GM21723 (cell line): ENCODE results near the gene ZNG1A.
"Not testable (repeated sequence)": the region's sequence is repeated elsewhere in the genome, so short reads cannot be mapped to it uniquely, and the experiment has no call there.

Experiments used
- ATAC-seq: cut with Tn5 transposase; IDR thresholded peaks from one replicate; pipeline ENCODE4 v1.9.1; 2021; ENCODE audit warnings: mild to moderate bottlenecking, moderate library complexity; ENCODE audit not compliant: unreplicated experiment

Gene ZNG1A

GRCh38 chr9:98775-99174 is 80.1 kb downstream of the ZNG1A start:
- ATAC-seq: not testable (repeated sequence)

GRCh38 chr9:94992-95391 is 83.9 kb downstream of the ZNG1A start:
- ATAC-seq: not testable (repeated sequence)

GRCh38 chr9:94323-94722 is 84.5 kb downstream of the ZNG1A start:
- ATAC-seq: not testable (repeated sequence)

- ATAC-seq: not testable (repeated sequence)
These were observed 84.9 kb downstream of the ZNG1A start for GRCh38 chr9:93909-94308.

- ATAC-seq: not testable (repeated sequence)
These were observed 88.0 kb downstream of the ZNG1A start for GRCh38 chr9:90851-91250.

- not testable (repeated sequence) for ATAC-seq
These were observed 90.3 kb downstream of the ZNG1A start for GRCh38 chr9:88396-89037.

GRCh38 chr9:87860-88259 is 91.0 kb downstream of the ZNG1A start:
- not testable (repeated sequence) for ATAC-seq

- ATAC-seq: not testable (repeated sequence)
These were observed 91.8 kb downstream of the ZNG1A start for GRCh38 chr9:87105-87504.

- ATAC-seq: not testable (repeated sequence)
These were observed 92.2 kb downstream of the ZNG1A start for GRCh38 chr9:86697-87096.

GRCh38 chr9:82932-83689 is 95.7 kb downstream of the ZNG1A start:
- not testable (repeated sequence) for ATAC-seq

- not testable (repeated sequence) for ATAC-seq
These were observed 100.5 kb downstream of the ZNG1A start for GRCh38 chr9:78333-78732.

- not testable (repeated sequence) for ATAC-seq
These were observed 102.5 kb downstream of the ZNG1A start for GRCh38 chr9:76389-76788.

- not testable (repeated sequence) for ATAC-seq
These were observed 104.8 kb downstream of the ZNG1A start for GRCh38 chr9:73900-74525.

GRCh38 chr9:73076-73899 is 105.6 kb downstream of the ZNG1A start:
- ATAC-seq: not testable (repeated sequence)
